ENCODE data around the gene HMOX2.

The HMOX2 gene

GRCh38 chr16:4488499-4488967, 12.3 kb downstream of the HMOX2 start:
- Histone ChIP-seq H3K36me3 (ENCODE audit: low read length) (no peaks in the 10 kb centered on the region), H2AFZ (ENCODE audit: low read depth, low read length, severe bottlenecking) (no peak overlapping the region), H3K4me3 (ENCODE audit: insufficient read depth, low read length, poor library complexity, severe bottlenecking) (no peak overlapping the region), H3K27me3 (ENCODE audit: low read length) (no peaks in the 10 kb centered on the region), H4K20me1 (ENCODE audit: low read depth, low read length) (peaks cover 5% of the 10 kb centered on the region; the same call in 1 of the 2 replicates), H3F3A (ENCODE audit: insufficient read depth) (no peaks in the 10 kb centered on the region), H3K9me2 (replicated peaks; ENCODE audit: insufficient read depth, low read length) (no peaks in the 10 kb centered on the region), H3K9me3 (ENCODE audit: insufficient read depth, low read length) (no peaks in the 10 kb centered on the region), H3K79me2 (ENCODE audit: insufficient read depth, low read length) (peaks cover 36% of the 10 kb centered on the region), H3K27ac (ENCODE audit: low read depth, low read length) (no peak overlapping the region), H3K4me2 (ENCODE audit: low read depth, low read length, poor library complexity, severe bottlenecking) (no peak overlapping the region), H3K9ac (ENCODE audit: low read length) (no peak overlapping the region)
- no peak for TF ChIP-seq CTCF (IDR thresholded peaks at IDR 0.05; ENCODE audit: insufficient read depth, low read length, poor library complexity, severe bottlenecking)

- Histone ChIP-seq H3K27me3 (ENCODE audit: low read length) (no peaks in the 10 kb centered on the region), H3K79me2 (ENCODE audit: insufficient read depth, low read length) (peaks cover 39% of the 10 kb centered on the region), H2AFZ (ENCODE audit: low read depth, low read length, severe bottlenecking) (no peak overlapping the region), H3K36me3 (ENCODE audit: low read length) (no peaks in the 10 kb centered on the region), H3K4me3 (ENCODE audit: insufficient read depth, low read length, poor library complexity, severe bottlenecking) (no peak overlapping the region), H4K20me1 (ENCODE audit: low read depth, low read length) (peaks cover 5% of the 10 kb centered on the region; the same call in 1 of the 2 replicates), H3K9me2 (replicated peaks; ENCODE audit: insufficient read depth, low read length) (no peaks in the 10 kb centered on the region), H3K4me2 (ENCODE audit: low read depth, low read length, poor library complexity, severe bottlenecking) (no peak overlapping the region), H3F3A (ENCODE audit: insufficient read depth) (no peaks in the 10 kb centered on the region), H3K9ac (ENCODE audit: low read length) (no peak overlapping the region), H3K27ac (ENCODE audit: low read depth, low read length) (no peak overlapping the region), H3K9me3 (ENCODE audit: insufficient read depth, low read length) (no peaks in the 10 kb centered on the region)
- TF ChIP-seq CTCF (IDR thresholded peaks at IDR 0.05; ENCODE audit: insufficient read depth, low read length, poor library complexity, severe bottlenecking) (no peak), EZH2phosphoT487 (conservative IDR thresholded peaks at IDR 0.05; ENCODE audit: low read length) (no peak)
Observed at GRCh38 chr16:4489030-4489429, 12.8 kb downstream of the HMOX2 start.

- no peak overlapping the region for H2AFZ ChIP-seq (ENCODE audit: low read depth, low read length, severe bottlenecking)
- no peaks in the 10 kb centered on the region for H3K9me3 ChIP-seq (ENCODE audit: insufficient read depth, low read length)
- H3K9ac ChIP-seq (ENCODE audit: low read length) = no peak overlapping the region
- peaks cover 49% of the 10 kb centered on the region for H3K79me2 ChIP-seq (ENCODE audit: insufficient read depth, low read length)
- no peak overlapping the region for H3K27ac ChIP-seq (ENCODE audit: low read depth, low read length)
- H4K20me1 ChIP-seq (ENCODE audit: low read depth, low read length) = peaks cover 8% of the 10 kb centered on the region; the same call in 1 of the 2 replicates
- no peaks in the 10 kb centered on the region for H3K9me2 ChIP-seq (replicated peaks; ENCODE audit: insufficient read depth, low read length)
- no peak overlapping the region for H3K4me3 ChIP-seq (ENCODE audit: insufficient read depth, low read length, poor library complexity, severe bottlenecking)
- H3F3A ChIP-seq (ENCODE audit: insufficient read depth) = no peaks in the 10 kb centered on the region
- TF ChIP-seq EZH2phosphoT487 (conservative IDR thresholded peaks at IDR 0.05; ENCODE audit: low read length) (no peak), CTCF (IDR thresholded peaks at IDR 0.05; ENCODE audit: insufficient read depth, low read length, poor library complexity, severe bottlenecking) (no peak)
- no peaks in the 10 kb centered on the region for H3K27me3 ChIP-seq (ENCODE audit: low read length)
- H3K4me2 ChIP-seq (ENCODE audit: low read depth, low read length, poor library complexity, severe bottlenecking) = no peak overlapping the region
- no peaks in the 10 kb centered on the region for H3K36me3 ChIP-seq (ENCODE audit: low read length)
Observed at GRCh38 chr16:4491898-4492297, 15.7 kb downstream of the HMOX2 start.

All from SU-DHL-6 (cell line).